ENCODE measurements around the gene SUCO. TPM values are rescaled to one million over a fixed set of nuclear protein-coding genes. Genes with fewer than 3 reads are reported as not detected.
"Not testable (repeated sequence)": the region's sequence is repeated elsewhere in the genome, so short reads cannot be mapped to it uniquely, and the experiment has no call there.

SUCO gene
- total and polyA plus RNA-seq, 2 donors (not counting 1 experiment from before 2014, with no cell fraction given) = 5.5 to 59.7 TPM

DNA sequence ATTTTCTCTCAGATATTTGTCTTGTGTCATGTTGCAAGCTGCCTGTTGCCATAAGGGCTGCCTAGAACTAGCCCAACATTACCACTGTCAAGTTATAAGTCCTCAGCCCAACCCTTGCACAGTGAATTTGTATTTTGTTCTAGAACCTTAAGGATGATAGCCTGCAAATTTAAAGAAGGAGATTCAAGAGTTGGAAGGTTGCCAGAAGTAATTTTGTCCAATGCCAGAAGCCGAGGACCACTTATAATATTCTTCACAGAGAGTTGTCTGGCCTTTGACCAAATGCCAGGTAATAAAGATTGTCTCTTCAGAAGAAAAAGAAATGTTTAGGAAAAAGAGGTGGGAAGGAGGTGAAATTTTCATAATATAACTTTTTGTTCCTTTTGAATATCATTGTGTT, 40.5 kb upstream of the SUCO start:
- POLR2A ChIA-PET = no interaction called here

DNA sequence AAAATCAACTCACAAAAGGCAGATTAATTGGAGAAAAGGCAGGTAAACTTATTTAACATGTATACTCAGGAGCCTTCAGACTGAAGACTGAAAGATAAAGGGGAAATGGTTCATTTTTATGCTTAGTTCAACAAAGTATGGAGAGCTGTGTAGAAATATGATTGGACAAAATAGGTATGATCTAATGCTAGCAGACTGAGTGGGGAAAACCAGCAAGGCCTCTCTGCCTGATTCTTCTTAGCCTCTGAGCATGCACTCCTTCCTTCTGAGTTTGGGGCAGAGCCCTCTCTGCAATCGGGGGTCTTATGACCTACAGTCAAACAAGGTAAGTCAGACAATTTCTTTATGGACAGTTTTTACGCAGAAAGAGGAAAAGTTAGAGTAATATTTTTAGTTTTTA, 38.8 kb upstream of the SUCO start:
- no peak overlapping the region for H3K27ac ChIP-seq (ENCODE audit: low read length in 2 of 2)
- Mint-ChIP-seq H3K9me3 (ENCODE audit: insufficient read depth) (no peaks in the 10 kb centered on the region), H3K4me1 (no peaks in the 10 kb centered on the region), H3K27ac (no peak overlapping the region), H3K4me3 (no peak overlapping the region), H3K27me3 (peaks cover 22% of the 10 kb centered on the region)
- no peak overlapping the region for H3K4me2 ChIP-seq (replicated peaks; ENCODE audit: low read depth, low read length, poor library complexity, severe bottlenecking)
- no peaks in the 10 kb centered on the region for H4K20me1 ChIP-seq (ENCODE audit: control insufficient read depth, insufficient read depth, low read length, poor library complexity, severe bottlenecking)
- WGBS (ENCODE audit: insufficient coverage) = 80% methylated on average over 2 of the region's 2 CpGs
- H3K9ac ChIP-seq (ENCODE audit: low read length) = no peak overlapping the region
- intact Hi-C loops (cut with micrococcal nuclease) = no loop called here
- TF ChIP-seq, protein P1, sequence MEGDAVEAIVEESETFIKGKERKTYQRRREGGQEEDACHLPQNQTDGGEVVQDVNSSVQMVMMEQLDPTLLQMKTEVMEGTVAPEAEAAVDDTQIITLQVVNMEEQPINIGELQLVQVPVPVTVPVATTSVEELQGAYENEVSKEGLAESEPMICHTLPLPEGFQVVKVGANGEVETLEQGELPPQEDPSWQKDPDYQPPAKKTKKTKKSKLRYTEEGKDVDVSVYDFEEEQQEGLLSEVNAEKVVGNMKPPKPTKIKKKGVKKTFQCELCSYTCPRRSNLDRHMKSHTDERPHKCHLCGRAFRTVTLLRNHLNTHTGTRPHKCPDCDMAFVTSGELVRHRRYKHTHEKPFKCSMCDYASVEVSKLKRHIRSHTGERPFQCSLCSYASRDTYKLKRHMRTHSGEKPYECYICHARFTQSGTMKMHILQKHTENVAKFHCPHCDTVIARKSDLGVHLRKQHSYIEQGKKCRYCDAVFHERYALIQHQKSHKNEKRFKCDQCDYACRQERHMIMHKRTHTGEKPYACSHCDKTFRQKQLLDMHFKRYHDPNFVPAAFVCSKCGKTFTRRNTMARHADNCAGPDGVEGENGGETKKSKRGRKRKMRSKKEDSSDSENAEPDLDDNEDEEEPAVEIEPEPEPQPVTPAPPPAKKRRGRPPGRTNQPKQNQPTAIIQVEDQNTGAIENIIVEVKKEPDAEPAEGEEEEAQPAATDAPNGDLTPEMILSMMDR (IDR thresholded peaks at IDR 0.05) = no peak
- no peak for TF ChIP-seq EZH2 (IDR thresholded peaks at IDR 0.05; ENCODE audit: borderline replicate concordance, insufficient read depth, low read depth, low read length, poor library complexity, severe bottlenecking)
- no peaks in the 10 kb centered on the region for H3K4me1 ChIP-seq (ENCODE audit: control insufficient read depth in 2 of 2, insufficient read depth in 2 of 2, low read length in 2 of 2)
- peaks cover 0 to 4% (median 1%) of the 10 kb centered on the region in 4 experiments for H3K27me3 ChIP-seq (replicated peaks in 1 of 4; ENCODE audit: control extremely low read depth in 1 of 4, control insufficient read depth in 3 of 4, insufficient read depth in 4 of 4, low read length in 3 of 4)
- no peaks in the 10 kb centered on the region for H3K79me2 ChIP-seq (ENCODE audit: control insufficient read depth, insufficient read depth, low read length)
- H2AFZ ChIP-seq (ENCODE audit: insufficient read depth, low read depth, low read length, poor library complexity, severe bottlenecking) = no peak overlapping the region
- no peaks in the 10 kb centered on the region for H3K9me3 ChIP-seq (ENCODE audit: control extremely low read depth in 1 of 3, control insufficient read depth in 2 of 3, insufficient read depth in 1 of 3, low read length in 2 of 3)
- DNase-seq (no peak), ATAC-seq (ENCODE audit: low read depth) (no peak)
- ChIA-PET CTCF (no interaction called here), POLR2A (no interaction called here)
- no peak overlapping the region for H3K4me3 ChIP-seq (ENCODE audit: control extremely low read depth in 1 of 5, extremely low read depth in 1 of 5, insufficient read depth in 1 of 5, low read depth in 2 of 5, low read length in 4 of 5)
- no peaks in the 10 kb centered on the region for H3K36me3 ChIP-seq (replicated peaks in 1 of 2; ENCODE audit: control extremely low read depth in 1 of 2, control insufficient read depth in 1 of 2, extremely low read depth in 1 of 2, insufficient read depth in 2 of 2, low read length in 1 of 2)

More for the DNA sequence above, 40.5 kb upstream of the SUCO start:
- Mint-ChIP-seq H3K27me3 (peaks cover 33% of the 10 kb centered on the region), H3K9me3 (ENCODE audit: insufficient read depth) (no peaks in the 10 kb centered on the region), H3K4me3 (no peak overlapping the region), H3K4me1 (no peaks in the 10 kb centered on the region), H3K27ac (no peak overlapping the region)
- intact Hi-C loops (cut with micrococcal nuclease) = no loop called here
- H3K27ac ChIP-seq (ENCODE audit: low read length in 2 of 2) = no peak overlapping the region
- no peak for DNase-seq
- TF ChIP-seq, protein P1 (IDR thresholded peaks at IDR 0.05) = no peak
- no peak for TF ChIP-seq EZH2 (IDR thresholded peaks at IDR 0.05; ENCODE audit: borderline replicate concordance, insufficient read depth, low read depth, low read length, poor library complexity, severe bottlenecking)
- H3K4me2 ChIP-seq (replicated peaks; ENCODE audit: low read depth, low read length, poor library complexity, severe bottlenecking) = no peak overlapping the region
- H3K4me3 ChIP-seq (ENCODE audit: control extremely low read depth in 1 of 5, extremely low read depth in 1 of 5, insufficient read depth in 1 of 5, low read depth in 2 of 5, low read length in 4 of 5) = no peak overlapping the region
- no peak overlapping the region for H2AFZ ChIP-seq (ENCODE audit: insufficient read depth, low read depth, low read length, poor library complexity, severe bottlenecking)
- H3K9me3 ChIP-seq (ENCODE audit: control extremely low read depth in 1 of 3, control insufficient read depth in 2 of 3, insufficient read depth in 1 of 3, low read length in 2 of 3) = no peaks in the 10 kb centered on the region
- no peaks in the 10 kb centered on the region for H4K20me1 ChIP-seq (ENCODE audit: control insufficient read depth, insufficient read depth, low read length, poor library complexity, severe bottlenecking)
- no peaks in the 10 kb centered on the region for H3K79me2 ChIP-seq (ENCODE audit: control insufficient read depth, insufficient read depth, low read length)
- WGBS (ENCODE audit: insufficient coverage) = no CpG with 5 or more reads among the region's 1 CpG
- H3K9ac ChIP-seq (ENCODE audit: low read length) = no peak overlapping the region
- no peak for ATAC-seq (ENCODE audit: low read depth)
- H3K4me1 ChIP-seq (ENCODE audit: control insufficient read depth in 2 of 2, insufficient read depth in 2 of 2, low read length in 2 of 2) = no peaks in the 10 kb centered on the region
- CTCF ChIA-PET = no interaction called here
- no peaks in the 10 kb centered on the region for H3K36me3 ChIP-seq (replicated peaks in 1 of 2; ENCODE audit: control extremely low read depth in 1 of 2, control insufficient read depth in 1 of 2, extremely low read depth in 1 of 2, insufficient read depth in 2 of 2, low read length in 1 of 2)
- H3K27me3 ChIP-seq (replicated peaks in 1 of 4; ENCODE audit: control extremely low read depth in 1 of 4, control insufficient read depth in 3 of 4, insufficient read depth in 4 of 4, low read length in 3 of 4) = peaks cover 0 to 4% (median 1%) of the 10 kb centered on the region in 4 experiments

- H3K9ac ChIP-seq (ENCODE audit: low read length); intact Hi-C loops (cut with micrococcal nuclease); POLR2A ChIA-PET; H4K20me1 ChIP-seq (ENCODE audit: control insufficient read depth, insufficient read depth, low read length, poor library complexity, severe bottlenecking); ATAC-seq (ENCODE audit: low read depth); H3K4me2 ChIP-seq (replicated peaks; ENCODE audit: low read depth, low read length, poor library complexity, severe bottlenecking); H3K9me3 Mint-ChIP-seq (ENCODE audit: insufficient read depth); H3K4me1 ChIP-seq (ENCODE audit: control insufficient read depth in 2 of 2, insufficient read depth in 2 of 2, low read length in 2 of 2); H3K4me3 Mint-ChIP-seq; H3K9me3 ChIP-seq (ENCODE audit: control extremely low read depth in 1 of 3, control insufficient read depth in 2 of 3, insufficient read depth in 1 of 3, low read length in 2 of 3); CTCF ChIA-PET; H3K36me3 ChIP-seq (replicated peaks in 1 of 2; ENCODE audit: control extremely low read depth in 1 of 2, control insufficient read depth in 1 of 2, extremely low read depth in 1 of 2, insufficient read depth in 2 of 2, low read length in 1 of 2); H3K4me1 Mint-ChIP-seq; H3K79me2 ChIP-seq (ENCODE audit: control insufficient read depth, insufficient read depth, low read length); DNase-seq; H3K27ac ChIP-seq (ENCODE audit: low read length in 2 of 2); H3K4me3 ChIP-seq (ENCODE audit: control extremely low read depth in 1 of 5, extremely low read depth in 1 of 5, insufficient read depth in 1 of 5, low read depth in 2 of 5, low read length in 4 of 5); H3K27me3 ChIP-seq (replicated peaks in 1 of 4; ENCODE audit: control extremely low read depth in 1 of 4, control insufficient read depth in 3 of 4, insufficient read depth in 4 of 4, low read length in 3 of 4); H2AFZ ChIP-seq (ENCODE audit: insufficient read depth, low read depth, low read length, poor library complexity, severe bottlenecking); H3K27ac Mint-ChIP-seq: not testable (repeated sequence)
- H3K27me3 Mint-ChIP-seq = peaks cover 11% of the 10 kb centered on the region
- no CpG with 5 or more reads among the region's 5 CpGs for WGBS (ENCODE audit: insufficient coverage)
These were observed 36.8 kb upstream of the SUCO start for GRCh38 chr1:172496127-172496526.
